GM21390 (cell line): ENCODE measurements around the gene SETBP1.
A peak's percentile ranks its signal among the peaks of the same experiment; 100 is the strongest.

Source experiments
- ATAC-seq: cut with Tn5 transposase; IDR thresholded peaks from one replicate; pipeline ENCODE4 v1.9.1; 2021; ENCODE audit not compliant: unreplicated experiment

Gene SETBP1

GRCh38 chr18:45102126-45102525, 421.4 kb downstream of the SETBP1 start:
- no peak for ATAC-seq

DNA sequence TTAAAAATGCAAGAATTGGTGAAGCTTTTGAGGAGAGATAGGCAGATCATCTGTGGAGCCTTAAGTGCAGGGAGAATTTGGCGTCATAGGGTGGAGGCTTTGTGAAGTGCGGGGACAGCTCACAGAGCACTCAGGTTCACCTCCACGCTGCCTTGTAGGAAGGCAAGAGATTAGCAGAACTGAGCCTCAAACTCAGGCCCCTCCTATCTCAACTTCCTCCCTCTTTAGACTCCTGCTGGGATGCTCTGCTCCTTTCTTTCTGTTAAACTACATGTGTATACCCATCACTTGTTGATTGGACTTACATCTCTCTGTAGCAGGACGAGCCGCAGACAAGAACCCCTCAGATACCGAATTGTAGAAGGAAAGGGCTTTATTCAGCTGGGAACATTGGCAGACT, 422.2 kb downstream of the SETBP1 start:
- no peak for ATAC-seq

GRCh38 chr18:45103319-45104048, 422.8 kb downstream of the SETBP1 start:
- ATAC-seq, result peak; percentile 45

DNA sequence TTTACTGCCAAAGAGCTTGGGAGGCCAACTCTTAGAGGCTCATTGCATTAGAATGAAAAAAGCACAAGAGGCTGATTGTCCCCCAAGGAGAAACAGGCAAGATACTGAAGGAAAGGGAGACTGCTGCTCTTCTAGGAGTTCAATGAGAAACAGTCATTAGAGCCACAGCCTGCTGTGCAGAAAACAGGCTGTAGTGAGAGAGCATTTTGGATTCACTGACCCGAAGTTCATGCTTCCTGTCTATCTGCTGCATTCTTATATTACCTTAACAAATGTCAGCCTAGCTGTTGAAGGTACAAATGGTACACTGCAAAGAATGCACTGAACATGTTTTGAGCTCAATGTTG, 423.3 kb downstream of the SETBP1 start:
- ATAC-seq, result peak; percentile 21

GRCh38 chr18:45106331-45106774, 425.7 kb downstream of the SETBP1 start:
- ATAC-seq, result peak; percentile 86

- ATAC-seq, result no peak
Observed at GRCh38 chr18:45107425-45107824, 426.7 kb downstream of the SETBP1 start.

DNA sequence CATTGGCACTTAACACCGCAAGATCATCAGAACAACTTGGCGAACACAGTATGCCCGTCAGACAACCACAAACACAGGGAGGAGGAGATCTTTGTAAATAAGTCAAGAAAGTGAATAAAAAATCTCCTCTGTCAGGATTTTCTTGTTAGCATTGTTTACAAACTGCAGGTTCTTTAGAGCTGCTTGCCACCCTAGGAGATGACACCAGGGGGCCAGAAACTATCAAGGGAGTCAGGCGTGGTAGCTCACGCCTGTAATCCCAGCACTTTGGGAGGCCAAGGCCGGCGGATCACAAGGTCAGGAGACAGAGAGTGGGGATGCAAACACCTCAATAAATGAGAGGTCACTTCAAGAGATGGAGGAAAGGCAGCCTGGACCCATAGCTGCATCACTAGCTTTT, 428.1 kb downstream of the SETBP1 start:
- no peak for ATAC-seq

DNA sequence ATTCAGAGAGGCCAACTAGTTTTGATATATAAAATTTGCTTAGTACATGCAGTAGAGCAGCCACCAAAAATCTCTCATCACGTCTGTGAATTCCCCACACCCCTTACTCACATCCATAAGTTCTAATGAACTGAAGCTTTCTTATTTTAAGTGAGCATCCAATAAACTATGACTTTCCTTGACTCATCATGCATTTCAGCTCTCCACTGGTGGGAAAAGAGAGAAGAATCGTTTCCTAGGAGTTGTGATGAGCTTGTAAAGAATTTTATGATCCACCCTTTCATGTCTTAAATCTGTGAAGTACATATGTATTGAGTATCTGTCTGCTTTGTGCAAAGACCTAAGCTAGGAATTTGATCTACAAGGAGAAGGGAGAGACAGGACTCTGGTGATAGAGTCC, 428.6 kb downstream of the SETBP1 start:
- no peak for ATAC-seq

DNA sequence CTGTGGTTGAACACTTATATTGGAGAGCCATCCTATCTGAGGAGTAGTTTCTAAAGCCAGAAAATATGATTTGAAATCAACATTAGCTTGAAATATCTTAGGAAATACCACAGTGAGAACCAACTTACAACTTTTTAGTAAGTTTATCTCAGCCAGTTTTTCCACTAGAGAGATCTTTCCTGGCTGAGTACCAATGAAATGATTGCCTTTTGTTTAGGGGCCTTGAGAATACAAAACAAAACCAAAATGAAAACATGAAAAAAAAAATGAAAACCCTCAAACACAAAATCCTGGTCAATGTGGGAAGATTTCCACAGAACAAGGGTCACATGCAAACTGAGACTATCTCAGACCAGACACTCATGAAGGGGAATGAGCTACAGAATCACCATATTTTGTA, 429.0 kb downstream of the SETBP1 start:
- no peak for ATAC-seq

DNA sequence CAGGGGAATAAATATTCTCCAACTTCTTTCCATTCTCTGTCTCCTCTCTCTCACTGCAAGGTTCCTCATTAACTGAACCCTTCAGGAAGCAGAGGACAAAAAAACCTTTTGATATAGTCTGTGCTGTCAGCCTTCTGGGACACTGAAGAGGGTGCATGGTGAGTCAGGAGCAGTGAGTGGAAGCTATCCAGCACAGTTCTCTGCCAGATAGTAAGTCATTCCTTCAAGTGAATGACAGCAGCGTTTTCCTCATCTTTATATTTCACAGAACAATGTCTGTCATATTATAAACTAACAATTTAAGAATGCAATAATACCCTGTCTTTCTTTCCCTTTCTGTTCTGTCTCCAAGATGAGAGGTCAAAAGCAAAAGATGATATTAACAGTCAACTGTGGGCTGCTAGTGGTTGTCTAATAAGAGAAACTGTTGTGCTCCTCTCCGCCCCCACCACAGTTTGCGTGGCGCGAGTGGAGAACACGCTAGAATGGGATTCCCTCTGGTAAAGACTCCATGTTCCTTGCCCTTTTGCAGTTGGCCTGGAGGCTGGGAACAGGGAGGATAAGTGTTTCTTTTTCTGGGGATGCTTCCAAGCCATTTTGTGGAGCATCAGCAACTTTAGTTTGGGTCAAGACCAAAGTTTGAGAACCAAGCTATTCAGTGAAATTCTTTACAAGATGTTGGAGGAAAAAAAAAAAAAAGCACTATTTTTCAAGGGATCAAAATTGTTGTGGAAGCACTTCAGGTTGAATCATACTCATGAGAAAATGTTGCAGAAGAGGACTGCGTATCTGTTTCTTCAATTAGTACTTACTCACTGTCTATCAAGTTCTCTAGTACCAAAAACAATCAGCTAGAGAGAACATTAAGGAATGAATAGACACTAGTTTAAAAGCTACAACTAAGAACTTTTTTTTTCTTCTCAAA, 430.2 kb downstream of the SETBP1 start:
- no peak for ATAC-seq

- no peak for ATAC-seq
Observed at GRCh38 chr18:45111502-45111848, 430.8 kb downstream of the SETBP1 start.

DNA sequence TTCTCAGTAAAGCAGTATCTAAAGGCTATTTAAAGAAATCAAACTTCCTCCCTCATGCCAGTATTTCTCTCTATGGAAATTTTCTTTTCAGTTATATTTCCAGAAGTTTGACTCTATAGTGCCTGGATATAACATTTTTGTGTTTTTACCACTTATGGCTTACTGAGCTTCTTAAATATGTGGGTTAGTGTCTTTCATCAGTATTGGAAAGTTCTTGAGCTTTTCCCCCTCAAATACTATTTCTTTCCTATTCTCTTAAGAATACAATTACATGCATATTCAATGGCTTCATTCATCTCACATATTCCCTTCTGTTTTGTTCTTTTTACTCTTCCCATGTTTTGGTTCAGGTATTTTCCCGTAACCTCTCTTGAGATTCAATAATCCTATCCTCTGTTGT, 432.0 kb downstream of the SETBP1 start:
- no peak for ATAC-seq

DNA sequence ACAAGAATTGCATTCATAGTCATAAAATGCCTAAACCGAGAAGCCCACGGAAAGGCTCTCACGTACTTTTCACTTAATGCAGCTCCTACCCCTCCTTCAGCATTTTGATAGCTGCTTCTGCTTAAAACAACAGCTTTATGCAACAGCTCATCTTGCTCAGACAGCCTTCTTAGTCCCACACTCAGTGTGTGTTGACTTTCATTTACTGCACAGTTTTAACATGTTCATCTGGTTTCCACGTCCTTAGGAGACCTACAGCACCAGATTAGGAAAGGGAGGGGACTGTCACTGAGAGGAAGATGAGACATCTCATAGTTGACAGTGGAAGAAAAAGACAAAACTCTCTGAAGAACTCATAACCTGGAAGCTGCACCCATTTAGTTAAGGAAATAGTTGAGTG, 435.4 kb downstream of the SETBP1 start:
- no peak for ATAC-seq
